HG02884 (cell line): Measurements from ENCODE around the gene CHD3.
"Not testable (repeated sequence)": the region's sequence is repeated elsewhere in the genome, so short reads cannot be mapped to it uniquely, and the experiment has no call there.

ENCODE experiments used
- ATAC-seq: cut with Tn5 transposase; IDR thresholded peaks from one replicate; pipeline ENCODE4 v1.9.1; 2021; ENCODE audit warnings: mild to moderate bottlenecking, moderate library complexity; ENCODE audit not compliant: unreplicated experiment

CHD3 gene

GRCh38 chr17:7849751-7850504 is 38.7 kb upstream of the CHD3 start:
- ATAC-seq = no peak

DNA sequence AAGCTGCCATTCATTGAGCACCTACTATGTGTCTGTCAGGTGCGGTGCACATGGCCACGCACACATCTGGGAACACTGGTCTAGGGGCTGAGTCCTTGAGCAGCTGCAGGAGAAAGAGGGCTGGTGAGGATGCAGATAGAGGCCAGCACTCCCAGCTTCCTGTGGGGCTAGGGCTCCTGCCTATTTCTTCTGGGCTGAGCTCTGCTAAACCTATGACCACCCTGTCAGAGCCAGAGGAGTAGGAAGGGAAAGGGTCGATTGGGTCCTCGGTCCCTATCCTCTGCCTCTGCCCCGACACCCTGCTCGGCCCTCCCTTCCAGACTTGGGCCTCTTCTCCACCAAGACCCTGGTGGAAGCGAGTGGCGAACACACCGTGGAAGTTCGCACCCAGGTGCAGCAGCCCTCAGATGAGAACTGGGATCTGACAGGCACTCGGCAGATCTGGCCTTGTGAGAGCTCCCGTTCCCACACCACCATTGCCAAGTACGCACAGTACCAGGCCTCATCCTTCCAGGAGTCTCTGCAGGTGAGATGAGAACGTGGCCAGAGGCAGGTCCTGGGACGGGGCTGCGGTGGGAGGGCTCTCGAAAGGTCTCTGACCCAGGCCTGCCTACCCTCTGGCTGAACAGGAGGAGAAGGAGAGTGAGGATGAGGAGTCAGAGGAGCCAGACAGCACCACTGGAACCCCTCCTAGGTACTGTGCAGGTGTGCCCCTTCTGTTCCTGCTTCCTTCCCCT is 37.7 kb upstream of the CHD3 start:
- no peak for ATAC-seq

- peak; percentile 75 for ATAC-seq
Observed at GRCh38 chr17:7851438-7852261, 36.9 kb upstream of the CHD3 start.

- ATAC-seq = no peak
Observed at GRCh38 chr17:7852262-7852670, 36.3 kb upstream of the CHD3 start.

- ATAC-seq = no peak
Observed at GRCh38 chr17:7852919-7853690, 35.5 kb upstream of the CHD3 start.

- ATAC-seq = no peak
Observed at GRCh38 chr17:7853691-7854038, 34.9 kb upstream of the CHD3 start.

GRCh38 chr17:7854078-7854777 is 34.4 kb upstream of the CHD3 start:
- ATAC-seq = no peak

DNA sequence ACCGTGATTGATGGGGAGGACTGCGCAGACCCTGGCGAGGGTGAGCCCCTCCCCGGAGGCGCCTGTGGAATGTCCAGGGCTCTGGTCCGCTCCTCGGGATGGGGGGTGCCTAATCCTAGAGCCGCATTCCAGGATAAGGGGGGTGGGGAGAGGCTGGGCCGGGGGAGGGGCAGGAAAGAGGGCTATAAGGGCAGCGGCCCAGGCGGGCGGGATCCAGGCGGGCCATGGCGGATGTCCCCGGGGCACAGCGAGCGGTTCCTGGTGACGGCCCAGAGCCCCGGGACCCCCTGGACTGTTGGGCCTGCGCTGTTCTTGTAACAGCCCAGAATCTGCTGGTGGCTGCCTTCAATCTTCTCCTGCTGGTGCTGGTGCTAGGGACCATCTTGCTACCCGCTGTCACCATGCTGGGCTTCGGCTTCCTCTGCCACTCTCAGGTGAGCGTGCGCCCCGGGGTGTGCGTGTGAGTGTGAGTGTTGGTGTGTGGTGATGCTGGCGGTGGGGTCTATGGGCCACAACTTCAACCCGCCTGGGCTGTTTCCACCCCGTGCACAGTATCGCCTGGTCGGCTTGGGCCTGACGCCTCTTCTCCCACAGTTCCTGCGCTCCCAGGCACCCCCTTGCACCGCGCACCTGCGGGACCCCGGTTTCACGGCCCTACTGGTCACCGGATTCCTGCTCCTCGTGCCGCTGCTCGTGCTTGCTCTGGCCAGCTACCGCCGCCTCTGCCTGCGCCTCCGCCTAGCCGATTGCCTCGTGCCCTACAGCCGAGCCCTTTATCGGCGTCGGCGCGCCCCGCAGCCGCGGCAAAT is 33.5 kb upstream of the CHD3 start, which contains the start of gene TMEM88:
TSS of gene TMEM88 (plus strand) at position 216 of the 809 bp plus-strand sequence. CDS start at position 225, 9 bp downstream.
- no peak for ATAC-seq

DNA sequence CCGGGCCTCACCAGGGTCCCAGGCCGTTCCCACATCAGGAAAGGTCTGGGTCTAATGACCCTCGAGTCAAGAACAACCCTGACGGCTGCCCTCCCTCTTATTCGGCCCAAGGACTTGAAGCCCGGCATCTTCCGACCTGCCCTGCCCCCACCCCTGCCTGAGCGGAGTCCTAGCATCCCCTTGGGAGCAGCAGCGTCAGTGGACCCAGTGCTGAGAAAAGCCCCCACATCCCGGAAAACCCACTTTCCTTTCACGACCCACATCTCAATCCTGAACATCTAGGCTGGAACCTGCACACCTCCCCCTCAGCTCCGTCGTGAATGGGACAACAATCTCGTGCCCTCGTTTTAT is 33.0 kb upstream of the CHD3 start:
- ATAC-seq = no peak

GRCh38 chr17:7856011-7856810 is 32.4 kb upstream of the CHD3 start:
- ATAC-seq = no peak

GRCh38 chr17:7856811-7857712 is 31.5 kb upstream of the CHD3 start, which contains the start of gene NAA38:
Gene NAA38, minus strand, starts transcription at chr17:7857559. Its CDS starts 96 bp downstream, at chr17:7857463.
- ATAC-seq = peak; percentile 76

DNA sequence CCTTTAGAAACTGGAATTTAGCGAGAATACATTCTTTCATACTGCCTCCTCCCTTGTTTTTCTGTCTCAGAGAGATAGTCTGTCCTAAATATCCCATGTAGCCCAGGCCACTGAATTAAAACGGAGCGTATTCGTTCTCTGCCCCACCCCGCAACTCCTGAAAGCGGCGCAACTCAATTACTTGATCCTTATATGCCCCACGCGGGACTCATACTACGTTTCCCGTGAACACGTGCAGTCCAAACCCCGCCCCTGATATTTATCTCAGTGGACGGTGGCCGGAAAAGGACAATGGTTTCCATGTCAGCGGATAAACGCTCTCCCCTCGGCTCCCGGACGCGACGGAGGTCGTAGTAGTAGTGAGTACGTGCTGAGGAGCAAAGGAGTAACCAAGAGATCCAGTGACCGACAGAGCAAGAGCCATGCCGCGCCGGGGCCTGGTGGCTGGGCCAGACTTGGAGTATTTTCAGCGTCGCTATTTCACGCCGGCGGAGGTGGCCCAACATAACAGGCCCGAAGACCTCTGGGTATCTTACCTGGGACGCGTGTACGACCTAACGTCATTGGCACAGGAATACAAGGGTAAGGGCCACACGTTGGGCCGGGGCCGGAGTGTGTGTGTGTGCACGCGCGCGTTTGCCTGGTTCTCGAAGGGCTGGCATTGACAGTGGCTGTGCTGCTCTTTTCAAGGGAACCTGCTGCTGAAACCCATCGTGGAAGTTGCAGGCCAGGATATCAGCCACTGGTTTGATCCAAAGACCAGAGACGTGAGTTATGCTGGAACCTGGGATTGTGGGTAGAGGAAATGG is 30.7 kb upstream of the CHD3 start, which contains the start of gene CYB5D1:
TSS of gene CYB5D1 (plus strand) at position 291 of the 809 bp plus-strand sequence. CDS start at position 423, 132 bp downstream.
- peak; percentile 29 for ATAC-seq

DNA sequence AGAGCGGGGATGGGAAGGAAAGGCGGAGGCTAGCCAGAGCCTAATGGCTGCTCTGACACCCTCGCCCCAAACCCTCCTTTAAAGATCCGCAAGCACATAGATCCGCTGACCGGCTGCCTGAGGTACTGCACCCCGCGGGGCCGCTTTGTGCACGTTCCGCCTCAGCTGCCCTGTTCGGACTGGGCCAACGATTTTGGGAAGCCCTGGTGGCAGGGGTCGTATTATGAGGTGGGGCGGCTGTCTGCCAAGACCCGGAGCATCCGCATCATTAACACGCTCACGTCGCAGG is 30.1 kb upstream of the CHD3 start:
- ATAC-seq = no peak

DNA sequence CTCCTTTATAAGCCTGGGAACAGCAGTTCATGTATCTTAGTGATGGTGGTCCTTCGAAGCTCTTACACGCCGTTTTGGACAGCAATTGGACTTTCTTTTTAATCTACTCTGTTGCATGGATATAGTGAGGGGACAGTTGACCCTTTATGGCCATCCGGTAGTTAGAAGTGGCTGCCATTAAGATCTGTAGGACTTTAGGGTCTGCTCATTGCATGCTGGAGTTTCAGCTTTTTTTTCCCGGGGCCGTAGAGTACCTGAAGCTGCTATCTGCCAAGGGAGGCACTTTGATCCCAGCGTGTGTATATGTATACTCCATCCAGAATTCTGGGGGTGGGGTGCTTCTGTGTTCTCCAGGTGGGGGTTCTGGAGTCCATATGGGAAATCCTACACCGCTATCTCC is 29.6 kb upstream of the CHD3 start:
- no peak for ATAC-seq

DNA sequence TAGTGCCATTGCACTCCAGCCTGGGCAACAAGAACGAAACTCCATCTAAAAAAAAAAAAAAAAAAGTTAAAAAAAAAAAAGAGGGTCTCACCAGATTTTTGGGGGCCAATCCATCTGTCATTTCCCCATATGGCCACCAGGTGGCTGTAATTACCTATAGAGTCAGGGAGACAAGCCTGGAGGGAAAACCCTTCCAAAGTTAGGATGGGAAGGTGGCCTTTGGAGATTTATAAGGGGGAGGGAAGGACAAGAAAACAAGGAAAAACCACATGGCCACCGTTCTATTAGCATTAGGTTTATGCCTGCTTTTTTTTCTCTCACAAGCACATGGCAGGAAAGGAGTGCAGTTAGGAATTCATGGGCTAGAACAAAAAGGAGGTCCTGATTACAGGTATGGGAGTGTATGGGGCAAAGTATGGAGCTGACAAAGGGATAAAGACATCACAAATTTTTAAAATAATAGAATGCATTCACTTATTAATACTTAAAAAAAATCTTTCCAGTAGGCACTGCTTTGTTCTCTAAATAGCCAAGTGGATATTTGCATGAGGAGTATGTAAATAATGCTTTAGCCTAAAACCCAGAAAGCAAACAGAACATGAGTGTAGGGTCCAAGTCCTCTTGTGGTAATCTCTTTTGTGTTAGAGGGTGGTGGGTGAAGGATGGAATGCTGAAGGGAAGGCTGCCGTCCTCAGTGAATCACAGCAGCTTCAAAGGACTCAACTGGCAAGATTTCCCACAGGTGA is 25.7 kb upstream of the CHD3 start:
- no peak for ATAC-seq

DNA sequence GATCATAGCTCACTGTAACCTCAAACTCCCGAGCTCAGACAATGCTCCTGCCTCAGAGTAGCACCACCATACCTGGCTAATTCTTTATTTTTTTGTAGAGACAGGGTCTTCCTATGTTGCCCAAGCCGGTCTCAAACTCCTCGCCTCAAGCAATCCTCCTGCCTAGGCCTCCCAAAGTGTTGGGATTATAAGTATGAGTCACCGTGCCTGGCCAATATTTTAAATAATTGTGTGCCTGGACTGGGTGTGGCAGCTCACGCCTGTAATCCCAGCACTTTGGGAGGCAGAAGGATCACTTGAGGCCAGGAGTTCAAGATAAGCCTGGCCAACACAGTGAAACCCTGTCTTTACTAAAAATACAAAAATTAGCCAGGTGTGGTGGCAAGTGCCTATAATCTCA is 24.2 kb upstream of the CHD3 start:
- ATAC-seq = not testable (repeated sequence)
